CD14-positive monocyte (primary cell): Measurements from ENCODE around the gene ANKRD60. TPM values are rescaled to one million over a fixed set of nuclear protein-coding genes. Genes with fewer than 3 reads are reported as not detected.

Experiments used
- DNase-seq, 3 donors: peaks; one replicate each; pipeline ENCODE4 v3.0.0-alpha.2; 2011 to 2022
- H2AFZ ChIP-seq: 2 replicates; pipeline ENCODE4 v1.6.0; 2012; ENCODE audit warnings: mild to moderate bottlenecking, low read depth, low read length, inconsistent platforms; ENCODE audit not compliant: insufficient read depth, poor library complexity, severe bottlenecking
- H3K27ac ChIP-seq, 2 donors: 1 replicate in 1 of 2; 2 replicates in 1 of 2; pipeline ENCODE4 v1.5.1; 2012 to 2013; ENCODE audit warnings: low read length in 2 of 2, control low read depth in 1 of 2, inconsistent platforms in 1 of 2, low read depth in 1 of 2, mild to moderate bottlenecking in 1 of 2
- H3K27me3 ChIP-seq, 2 donors: one replicate each; pipeline versions ENCODE4 v1.6.0 to v1.6.1; 2011 to 2013; ENCODE audit warnings: low read length in 2 of 2; ENCODE audit not compliant: control insufficient read depth in 2 of 2, insufficient read depth in 2 of 2
- H3K36me3 ChIP-seq, 2 donors: replicated peaks in 1 of 2; 1 replicate in 1 of 2; 2 replicates in 1 of 2; pipeline versions ENCODE4 v1.5.1 to v1.6.1; 2012 to 2013; ENCODE audit warnings: low read length in 2 of 2, control low read depth in 1 of 2, inconsistent platforms in 1 of 2, mild to moderate bottlenecking in 1 of 2; ENCODE audit not compliant: insufficient read depth in 2 of 2, control insufficient read depth in 1 of 2
- H3K4me1 ChIP-seq, 2 donors: 1 replicate in 1 of 2; 2 replicates in 1 of 2; pipeline versions ENCODE4 v1.5.1 to v1.6.1; 2012 to 2013; ENCODE audit warnings: low read length in 2 of 2, control low read depth in 1 of 2, inconsistent platforms in 1 of 2, mild to moderate bottlenecking in 1 of 2, moderate library complexity in 1 of 2; ENCODE audit not compliant: insufficient read depth in 2 of 2, control insufficient read depth in 1 of 2
- H3K4me2 ChIP-seq: replicated peaks from 2 replicates; pipeline ENCODE3; 2012; ENCODE audit warnings: low read length, moderate library complexity, mild to moderate bottlenecking; ENCODE audit not compliant: poor library complexity, severe bottlenecking; ENCODE audit errors: extremely low read depth
- H3K4me3 ChIP-seq, 3 experiments: fragments of 200-600 bp in 1 of 3; sonication (generic) in 1 of 3; replicated peaks in 1 of 3; 1 replicate in 2 of 3; 2 replicates in 1 of 3; pipeline ENCODE4 v1.5.1; 2011 to 2013; ENCODE audit warnings: low read length in 3 of 3, mild to moderate bottlenecking in 3 of 3, control low read depth in 2 of 3, low read depth in 2 of 3, inconsistent platforms in 1 of 3, moderate library complexity in 1 of 3
- H3K79me2 ChIP-seq: 2 replicates; pipeline ENCODE4 v1.6.0; 2012; ENCODE audit warnings: mild to moderate bottlenecking, control low read depth, inconsistent platforms, low read length, moderate library complexity; ENCODE audit not compliant: insufficient read depth
- H3K9ac ChIP-seq: 2 replicates; pipeline ENCODE4 v1.6.0; 2017; ENCODE audit warnings: low read length, mild to moderate bottlenecking; ENCODE audit not compliant: insufficient read depth, poor library complexity, severe bottlenecking
- H3K9me3 ChIP-seq, 2 donors: replicated peaks in 1 of 2; 1 replicate in 1 of 2; 2 replicates in 1 of 2; pipeline versions ENCODE4 v1.5.1 to v1.6.1; 2012 to 2013; ENCODE audit warnings: low read length in 2 of 2, control low read depth in 1 of 2; ENCODE audit not compliant: control insufficient read depth in 1 of 2, insufficient read depth in 1 of 2
- H4K20me1 ChIP-seq: 2 replicates; pipeline ENCODE4 v1.6.0; 2012; ENCODE audit warnings: mild to moderate bottlenecking, low read length, control low read depth, moderate library complexity; ENCODE audit not compliant: insufficient read depth
- H3K27ac Mint-ChIP-seq, 7 donors: one replicate each; pipeline ENCODE4 v1.8.0; 2020; ENCODE audit warnings: mild to moderate bottlenecking in 7 of 7, mixed read lengths in 7 of 7, moderate library complexity in 6 of 7, inconsistent platforms in 2 of 7
- H3K27me3 Mint-ChIP-seq, 3 donors: one replicate each; pipeline ENCODE4 v1.8.0; 2021 to 2022; ENCODE audit warnings: low read depth in 3 of 3, mild to moderate bottlenecking in 3 of 3, mixed read lengths in 3 of 3, moderate library complexity in 3 of 3, inconsistent platforms in 1 of 3
- H3K36me3 Mint-ChIP-seq, 2 donors: one replicate each; pipeline ENCODE4 v1.8.0; 2020; ENCODE audit warnings: mixed read lengths in 2 of 2, inconsistent platforms in 1 of 2, mild to moderate bottlenecking in 1 of 2
- H3K4me1 Mint-ChIP-seq: one replicate; pipeline ENCODE4 v1.8.0; 2020; ENCODE audit warnings: mild to moderate bottlenecking, mixed read lengths
- H3K4me3 Mint-ChIP-seq, 2 donors: one replicate each; pipeline ENCODE4 v1.8.0; 2020; ENCODE audit warnings: mild to moderate bottlenecking in 2 of 2, mixed read lengths in 2 of 2, moderate library complexity in 1 of 2
- H3K9me3 Mint-ChIP-seq, 7 donors: one replicate each; pipeline ENCODE4 v1.8.0; 2020 to 2022; ENCODE audit warnings: mixed read lengths in 7 of 7, mild to moderate bottlenecking in 6 of 7, moderate library complexity in 6 of 7, inconsistent platforms in 2 of 7
- WGBS: methylation state at CpG from one replicate; pipeline ENCODE4 v1.1.5; 2013; ENCODE audit warnings: missing lambda C conversion rate; ENCODE audit not compliant: insufficient coverage; 5-methylcytosine and 5-hydroxymethylcytosine counted together
- intact Hi-C, 2 donors: fragments of 100-400 bp; cut with micrococcal nuclease; formaldehyde crosslinking; loops; one replicate each; pipeline versions ENCODE4 v1.15.0 to v1.15.1; 2023
- polyA plus RNA-seq, 3 donors: library from polyadenylated mRNA; depleted of rRNA in 1 of 3; unstranded in 2 of 3; stranded (reverse) in 1 of 3; fragments of 300-500 nt in 2 of 3; fragments of >200 nt in 1 of 3; fragmentation: Illumina TruSeq in 2 of 3; gene quantifications; 1 replicate in 2 of 3; 2 replicates in 1 of 3; pipeline ENCODE4 v1.2.3, GENCODE V29; 2012 to 2021
- TF ChIP-seq, protein P1 (sequence below): fragments of 200-600 bp; IDR thresholded peaks from one replicate; pipeline ENCODE4 v1.8.0; 2022; ENCODE audit warnings: antibody characterized with exemption, mild to moderate bottlenecking

ANKRD60 gene
- polyA plus RNA-seq, 3 donors: not detected

DNA sequence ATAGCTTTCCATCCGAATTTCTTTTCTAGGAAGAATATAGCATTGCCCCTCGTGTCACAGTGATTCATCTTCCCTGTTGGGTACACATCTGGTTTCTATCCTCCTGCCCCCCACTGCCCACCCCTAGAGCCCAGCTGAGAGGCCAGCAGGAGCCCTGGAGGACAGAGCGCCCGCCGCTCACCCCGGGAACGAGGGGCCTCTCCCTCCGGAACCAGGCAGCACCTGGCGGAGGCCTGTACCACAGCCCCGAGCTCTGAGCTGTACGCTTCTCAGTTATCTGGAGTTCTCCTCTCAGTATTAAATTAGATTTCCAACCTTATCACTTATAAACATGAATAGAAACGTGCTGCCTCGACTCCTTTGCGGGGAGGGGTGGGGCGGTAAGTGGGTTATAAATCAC, 6.0 kb downstream of the ANKRD60 start:
- H4K20me1 ChIP-seq: no peaks in the 10 kb centered on the region
- intact Hi-C loops: no loop called here
- Mint-ChIP-seq H3K27ac (peak overlapping the region in 1 of 7 donors; percentile 8), H3K4me3 (no peak overlapping the region), H3K9me3 (peaks cover 7 to 22% (median 13%) of the 10 kb centered on the region in 7 donors), H3K4me1 (peaks cover 4% of the 10 kb centered on the region), H3K27me3 (peaks cover 47 to 69% (median 56%) of the 10 kb centered on the region in 3 donors), H3K36me3 (peaks cover 0 to 3% of the 10 kb centered on the region in 2 donors)
- no peak overlapping the region for H3K4me3 ChIP-seq
- no peak overlapping the region for H2AFZ ChIP-seq
- no peaks in the 10 kb centered on the region for H3K4me1 ChIP-seq
- DNase-seq: no peak
- TF ChIP-seq, protein P1, sequence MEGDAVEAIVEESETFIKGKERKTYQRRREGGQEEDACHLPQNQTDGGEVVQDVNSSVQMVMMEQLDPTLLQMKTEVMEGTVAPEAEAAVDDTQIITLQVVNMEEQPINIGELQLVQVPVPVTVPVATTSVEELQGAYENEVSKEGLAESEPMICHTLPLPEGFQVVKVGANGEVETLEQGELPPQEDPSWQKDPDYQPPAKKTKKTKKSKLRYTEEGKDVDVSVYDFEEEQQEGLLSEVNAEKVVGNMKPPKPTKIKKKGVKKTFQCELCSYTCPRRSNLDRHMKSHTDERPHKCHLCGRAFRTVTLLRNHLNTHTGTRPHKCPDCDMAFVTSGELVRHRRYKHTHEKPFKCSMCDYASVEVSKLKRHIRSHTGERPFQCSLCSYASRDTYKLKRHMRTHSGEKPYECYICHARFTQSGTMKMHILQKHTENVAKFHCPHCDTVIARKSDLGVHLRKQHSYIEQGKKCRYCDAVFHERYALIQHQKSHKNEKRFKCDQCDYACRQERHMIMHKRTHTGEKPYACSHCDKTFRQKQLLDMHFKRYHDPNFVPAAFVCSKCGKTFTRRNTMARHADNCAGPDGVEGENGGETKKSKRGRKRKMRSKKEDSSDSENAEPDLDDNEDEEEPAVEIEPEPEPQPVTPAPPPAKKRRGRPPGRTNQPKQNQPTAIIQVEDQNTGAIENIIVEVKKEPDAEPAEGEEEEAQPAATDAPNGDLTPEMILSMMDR: no peak
- no peak overlapping the region for H3K27ac ChIP-seq
- peaks cover 30 to 36% of the 10 kb centered on the region in 2 donors for H3K27me3 ChIP-seq
- H3K36me3 ChIP-seq: no peaks in the 10 kb centered on the region
- H3K4me2 ChIP-seq: no peak overlapping the region
- peaks cover 10 to 17% of the 10 kb centered on the region in 2 donors for H3K9me3 ChIP-seq
- no peak overlapping the region for H3K9ac ChIP-seq
- 92% methylated on average over 9 of the region's 15 CpGs for WGBS
- H3K79me2 ChIP-seq: no peaks in the 10 kb centered on the region

DNA sequence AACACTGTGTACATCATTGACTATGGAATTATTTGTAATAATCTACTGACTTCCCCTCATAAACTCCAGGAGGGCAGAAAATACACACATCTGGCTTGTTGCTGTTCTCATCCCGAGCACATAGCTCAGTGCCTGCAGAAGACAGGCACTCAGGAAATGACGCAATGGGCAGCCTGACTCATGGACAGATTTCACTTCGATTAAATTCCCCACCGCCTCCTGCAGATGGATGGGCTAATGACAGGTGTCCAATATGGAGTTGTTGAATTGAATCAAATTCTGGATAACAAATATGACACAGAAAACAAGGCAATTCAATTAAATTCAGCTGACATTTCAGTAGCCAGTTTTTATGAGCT, 9.1 kb downstream of the ANKRD60 start:
- DNase-seq: peak in 1 of 3 donors; percentile 67
- no peak overlapping the region for H2AFZ ChIP-seq
- H3K27me3 ChIP-seq: peaks cover 2 to 5% of the 10 kb centered on the region in 2 donors
- H3K9me3 Mint-ChIP-seq: peaks cover 6 to 14% (median 9%) of the 10 kb centered on the region in 7 donors
- H3K4me1 Mint-ChIP-seq: peaks cover 4% of the 10 kb centered on the region
- no peaks in the 10 kb centered on the region for H3K36me3 ChIP-seq
- no peaks in the 10 kb centered on the region for H3K36me3 Mint-ChIP-seq
- no peak overlapping the region for H3K4me3 Mint-ChIP-seq
- no peak overlapping the region for H3K27ac Mint-ChIP-seq
- H3K27me3 Mint-ChIP-seq: peaks cover 30 to 44% (median 30%) of the 10 kb centered on the region in 3 donors
- no peak overlapping the region for H3K9ac ChIP-seq
- H3K9me3 ChIP-seq: peaks cover 9 to 10% of the 10 kb centered on the region in 2 donors
- 17% methylated on average over 1 of the region's 4 CpGs for WGBS
- no peaks in the 10 kb centered on the region for H3K4me1 ChIP-seq
- no peaks in the 10 kb centered on the region for H4K20me1 ChIP-seq
- TF ChIP-seq, protein P1: no peak
- H3K79me2 ChIP-seq: no peaks in the 10 kb centered on the region
- no peak overlapping the region for H3K27ac ChIP-seq
- H3K4me2 ChIP-seq: no peak overlapping the region
- intact Hi-C loops: no loop called here
- no peak overlapping the region for H3K4me3 ChIP-seq
